H1 (cell line): ENCODE measurements around the gene MLH3. TPM values are rescaled to one million over a fixed set of nuclear protein-coding genes. Genes with fewer than 3 reads are reported as not detected.

Experiments
- CTCF ChIA-PET: fragments of 300-600 bp; sonication (Branson Sonifier 250); formaldehyde crosslinking; loops from one replicate; lab custom pipeline; 2021; ENCODE audit not compliant: partially characterized antibody; lab: Charles Lee
- POLR2A ChIA-PET: fragments of 300-600 bp; sonication (Branson Sonifier 250); formaldehyde crosslinking; loops from one replicate; lab custom pipeline; 2021; ENCODE audit warnings: inconsistent platforms; ENCODE audit not compliant: partially characterized antibody; lab: Charles Lee
- DNase-seq, 2 experiments: peaks; one replicate each; pipeline versions ENCODE4 v3.0.0 to v3.0.0-alpha.2; 2010 to 2022; ENCODE audit warnings: low spot score in 2 of 2, low read depth in 1 of 2, mixed read lengths in 1 of 2
- FAIRE-seq: peaks from 2 replicates; lab custom pipeline; 2011; peaks lifted over from hg19 to GRCh38; lab: Jason Lieb, UNC
- H2AFZ ChIP-seq: 2 replicates; pipeline ENCODE4 v1.8.1; 2012; ENCODE audit warnings: low read length, inconsistent platforms
- H2AK5ac ChIP-seq: 2 replicates; pipeline ENCODE4 v1.6.1; 2013; ENCODE audit warnings: low read depth, low read length
- H2BK120ac ChIP-seq: replicated peaks from 2 replicates; pipeline ENCODE3; 2013; ENCODE audit warnings: low read depth, low read length, inconsistent platforms
- H2BK12ac ChIP-seq: 2 replicates; pipeline ENCODE4 v1.6.1; 2013; ENCODE audit warnings: low read depth, low read length
- H2BK15ac ChIP-seq: 2 replicates; pipeline ENCODE4 v1.6.1; 2013; ENCODE audit warnings: low read length
- H2BK20ac ChIP-seq: 2 replicates; pipeline ENCODE4 v1.6.1; 2013; ENCODE audit warnings: low read length
- H2BK5ac ChIP-seq: 2 replicates; pipeline ENCODE4 v1.6.1; 2013; ENCODE audit warnings: low read depth, low read length
- H3K14ac ChIP-seq: 2 replicates; pipeline ENCODE4 v1.6.1; 2013; ENCODE audit warnings: inconsistent platforms; ENCODE audit not compliant: insufficient read length
- H3K18ac ChIP-seq: 2 replicates; pipeline ENCODE4 v1.6.1; 2013; ENCODE audit warnings: low read length; ENCODE audit errors: extremely low read depth
- H3K23ac ChIP-seq: 2 replicates; pipeline ENCODE4 v1.6.1; 2013; ENCODE audit warnings: inconsistent platforms; ENCODE audit not compliant: insufficient read length
- H3K23me2 ChIP-seq: 2 replicates; pipeline ENCODE4 v1.6.1; 2013; ENCODE audit warnings: low read depth, low read length
- H3K27ac ChIP-seq: 2 replicates; pipeline ENCODE4 v1.6.1; 2011; ENCODE audit warnings: low read depth, low read length, inconsistent platforms
- H3K27me3 ChIP-seq, 4 experiments: replicated peaks in 1 of 4; 1 replicate in 1 of 4; 2 replicates in 3 of 4; pipeline versions ENCODE4 v1.6.1 to v1.8.1; 2011 to 2013; ENCODE audit warnings: low read length in 3 of 4, mild to moderate bottlenecking in 3 of 4, inconsistent platforms in 2 of 4, mixed read lengths in 2 of 4, moderate library complexity in 1 of 4; ENCODE audit not compliant: control insufficient read depth in 3 of 4, insufficient read depth in 3 of 4; ENCODE audit errors: extremely low read depth in 1 of 4
- H3K36me3 ChIP-seq, 4 experiments: 2 replicates each; pipeline versions ENCODE4 v1.6.1 to v1.8.1; 2011 to 2013; ENCODE audit warnings: mild to moderate bottlenecking in 4 of 4, low read length in 3 of 4, moderate library complexity in 2 of 4, control low read depth in 1 of 4, inconsistent platforms in 1 of 4; ENCODE audit not compliant: insufficient read depth in 4 of 4, control insufficient read depth in 2 of 4
- H3K4ac ChIP-seq: replicated peaks from 2 replicates; pipeline ENCODE3; 2013; ENCODE audit warnings: low read length, low read depth, mixed read lengths, inconsistent platforms; ENCODE audit not compliant: insufficient read length
- H3K4me1 ChIP-seq, 4 experiments: replicated peaks in 1 of 4; 1 replicate in 1 of 4; 2 replicates in 3 of 4; pipeline versions ENCODE4 v1.6.1 to v1.8.1; 2011 to 2013; ENCODE audit warnings: low read length in 3 of 4, inconsistent platforms in 2 of 4, mixed read lengths in 1 of 4; ENCODE audit not compliant: insufficient read depth in 4 of 4, control insufficient read depth in 3 of 4
- H3K4me2 ChIP-seq, 2 experiments: 2 replicates each; pipeline versions ENCODE4 v1.6.1 to v1.8.1; 2011 to 2013; ENCODE audit warnings: low read depth in 2 of 2, low read length in 2 of 2, control low read depth in 1 of 2, inconsistent platforms in 1 of 2, mild to moderate bottlenecking in 1 of 2; ENCODE audit not compliant: insufficient read depth in 1 of 2
- H3K4me3 ChIP-seq, 4 experiments: fragments of 200-600, 300-600 bp in 1 of 4; sonication (generic), shearing (Covaris generic), sonication (Bioruptor Twin) in 1 of 4; 2 replicates each; pipeline versions ENCODE4 v1.5.1 to v1.8.1; 2011 to 2016; ENCODE audit warnings: low read length in 4 of 4, low read depth in 3 of 4, control low read depth in 2 of 4, inconsistent platforms in 2 of 4, mild to moderate bottlenecking in 2 of 4, mixed read lengths in 1 of 4, moderate library complexity in 1 of 4; ENCODE audit not compliant: insufficient read depth in 2 of 4; ENCODE audit errors: extremely low read depth in 1 of 4
- H3K56ac ChIP-seq: replicated peaks from 2 replicates; pipeline ENCODE3; 2013; ENCODE audit warnings: low read depth, mild to moderate bottlenecking, mixed read lengths, low read length, inconsistent platforms; ENCODE audit not compliant: insufficient read length
- H3K79me1 ChIP-seq: 2 replicates; pipeline ENCODE4 v1.6.1; 2013; ENCODE audit warnings: low read depth, low read length, control low read depth
- H3K79me2 ChIP-seq, 2 experiments: 2 replicates each; pipeline versions ENCODE4 v1.6.1 to v1.8.1; 2012 to 2013; ENCODE audit warnings: low read length in 2 of 2, mild to moderate bottlenecking in 2 of 2, inconsistent platforms in 1 of 2; ENCODE audit not compliant: insufficient read depth in 2 of 2, control insufficient read depth in 1 of 2
- H3K9ac ChIP-seq, 4 experiments: replicated peaks in 1 of 4; 1 replicate in 1 of 4; 2 replicates in 3 of 4; pipeline versions ENCODE4 v1.6.1 to v1.8.1; 2011 to 2013; ENCODE audit warnings: low read depth in 3 of 4, low read length in 3 of 4, control low read depth in 2 of 4, mild to moderate bottlenecking in 2 of 4, moderate library complexity in 2 of 4, inconsistent platforms in 1 of 4; ENCODE audit errors: extremely low read depth in 1 of 4
- H3K9me3 ChIP-seq, 2 experiments: 2 replicates each; pipeline versions ENCODE4 v1.6.1 to v1.8.1; 2012 to 2013; ENCODE audit warnings: mild to moderate bottlenecking in 2 of 2, moderate library complexity in 2 of 2, control low read depth in 1 of 2, inconsistent platforms in 1 of 2, low read depth in 1 of 2, low read length in 1 of 2, mixed read lengths in 1 of 2; ENCODE audit not compliant: insufficient read depth in 2 of 2
- H4K20me1 ChIP-seq, 2 experiments: replicated peaks in 1 of 2; 2 replicates each; pipeline versions ENCODE3 to v1.8.1; 2011 to 2013; ENCODE audit warnings: inconsistent platforms in 2 of 2, low read length in 2 of 2, mild to moderate bottlenecking in 1 of 2; ENCODE audit not compliant: insufficient read depth in 2 of 2, control insufficient read depth in 1 of 2
- H4K5ac ChIP-seq: 2 replicates; pipeline ENCODE4 v1.6.1; 2013; ENCODE audit warnings: low read length, low read depth, mixed read lengths, inconsistent platforms; ENCODE audit not compliant: insufficient read length
- H4K8ac ChIP-seq: 2 replicates; pipeline ENCODE4 v1.8.0; 2013; ENCODE audit warnings: mild to moderate bottlenecking, moderate library complexity, low read length, inconsistent platforms; ENCODE audit not compliant: insufficient read depth; ENCODE audit errors: extremely low read depth
- H4K91ac ChIP-seq: replicated peaks from 2 replicates; pipeline ENCODE3; 2013; ENCODE audit warnings: low read length, mixed read lengths, inconsistent platforms; ENCODE audit not compliant: insufficient read length
- ASH2L ChIP-seq: fragments of 200-600, 300-600 bp; sonication (generic); IDR thresholded peaks from one replicate; pipeline ENCODE4 v1.7.1; 2017; ENCODE audit warnings: low read length
- CTCF ChIP-seq, 3 experiments: IDR thresholded peaks; 1 replicate in 2 of 3; 2 replicates in 1 of 3; pipeline versions ENCODE4 v1.5.1 to v1.6.1; 2011; ENCODE audit warnings: low read length in 3 of 3, mild to moderate bottlenecking in 3 of 3, inconsistent platforms in 2 of 3, low read depth in 1 of 3, moderate library complexity in 1 of 3; ENCODE audit not compliant: insufficient read depth in 1 of 3; ENCODE audit errors: control extremely low read depth in 1 of 3
- EGR1 ChIP-seq: IDR thresholded peaks from 2 replicates; pipeline ENCODE4 v1.6.1; 2011; ENCODE audit warnings: low read depth, low read length, borderline replicate concordance
- NANOG ChIP-seq: IDR thresholded peaks from 2 replicates; pipeline ENCODE4 v1.6.1; 2011; ENCODE audit warnings: low read length, low read depth, mild to moderate bottlenecking, inconsistent platforms; ENCODE audit not compliant: insufficient read depth, poor library complexity, severe bottlenecking
- POU5F1 ChIP-seq: IDR thresholded peaks from 2 replicates; pipeline ENCODE4 v1.6.1; 2011; ENCODE audit warnings: low read depth, mild to moderate bottlenecking, low read length, moderate library complexity
- RXRA ChIP-seq: IDR thresholded peaks from 2 replicates; pipeline ENCODE4 v1.6.1; 2011; ENCODE audit warnings: low read depth, mild to moderate bottlenecking, low read length, moderate library complexity; ENCODE audit not compliant: insufficient read depth
- SAP30 ChIP-seq: fragments of 300-600 bp; sonication (generic); IDR thresholded peaks from 2 replicates; pipeline ENCODE4 v1.7.1; 2012; ENCODE audit warnings: low read length, moderate library complexity, mild to moderate bottlenecking, inconsistent platforms; ENCODE audit not compliant: insufficient read depth, insufficient replicate concordance
- SP1 ChIP-seq: IDR thresholded peaks from 2 replicates; pipeline ENCODE4 v1.6.1; 2011; ENCODE audit warnings: low read depth, low read length
- TAF1 ChIP-seq: IDR thresholded peaks from 2 replicates; pipeline ENCODE4 v1.6.1; 2011; ENCODE audit warnings: mild to moderate bottlenecking, low read depth, low read length
- TCF12 ChIP-seq: IDR thresholded peaks from 2 replicates; pipeline ENCODE4 v1.6.1; 2011; ENCODE audit warnings: low read depth, mild to moderate bottlenecking, low read length
- TEAD4 ChIP-seq: IDR thresholded peaks from 2 replicates; pipeline ENCODE4 v1.6.1; 2012; ENCODE audit warnings: low read depth, low read length, inconsistent platforms, mixed read lengths
- WGBS, 2 experiments: shearing (Covaris generic) in 1 of 2; methylation state at CpG; one replicate each; pipeline versions ENCODE4 v1.1.6 to v1.1.7; 2013 to 2015; ENCODE audit warnings: low lambda C conversion rate in 2 of 2, mixed read lengths in 2 of 2, inconsistent platforms in 1 of 2, low coverage in 1 of 2, missing lambda C conversion rate in 1 of 2; ENCODE audit not compliant: insufficient replicate concordance in 2 of 2, insufficient coverage in 1 of 2, insufficient read length in 1 of 2; ENCODE audit errors: extremely low coverage in 1 of 2, missing lambda C conversion rate in 1 of 2; 5-methylcytosine and 5-hydroxymethylcytosine counted together
- polyA plus RNA-seq, 7 experiments: library from polyadenylated mRNA; depleted of rRNA in 3 of 7; stranded (reverse) in 5 of 7; unstranded in 2 of 7; fragments of >200 nt in 5 of 7; fragments of 200-250 nt in 2 of 7; gene quantifications; 1 replicate in 5 of 7; 2 replicates in 1 of 7; 4 replicates in 1 of 7; pipeline versions ENCODE4 v1.2.1 to v1.2.3, GENCODE V29; 2011 to 2013; ENCODE audit warnings: missing spikeins in 2 of 7, mixed read lengths in 2 of 7
- total RNA-seq: library from RNA; stranded (reverse); fragmentation: NEBNext Ultra II Directional; extraction: Animal tissue kit (Norgen Biotek cat#: 25700); gene quantifications from 2 replicates; pipeline ENCODE4 v1.2.1, GENCODE V29; 2021

MLH3 gene
- total and polyA plus RNA-seq, 2 of the 8 experiments (the other 6 are each of a cell fraction or from before 2014, with no cell fraction given): 9.3 to 20.1 TPM

GRCh38 chr14:74985028-74985310 is 66.3 kb downstream of the MLH3 start:
- Histone ChIP-seq H3K79me1 (no peaks in the 10 kb centered on the region), H3K56ac (no peak overlapping the region), H4K91ac (no peak overlapping the region), H3K79me2 (no peaks in the 10 kb centered on the region), H3K4me1 (peaks cover 2 to 20% (median 16%) of the 10 kb centered on the region in 4 experiments), H4K8ac (0 out of 2 replicates have a peak overlapping the region, but pooled peaks have one; percentile 87), H3K23ac (no peak overlapping the region), H3K14ac (no peak overlapping the region), H3K4me2 (no peak overlapping the region), H3K27me3 (peaks cover 0 to 1% (median 0%) of the 10 kb centered on the region in 4 experiments; a peak in 1 of 7 replicates), H4K20me1 (no peaks in the 10 kb centered on the region), H3K36me3 (no peaks in the 10 kb centered on the region), H2BK120ac (no peak overlapping the region), H2AFZ (no peak overlapping the region), H3K9me3 (no peaks in the 10 kb centered on the region), H3K18ac (no peak overlapping the region), H2BK12ac (no peak overlapping the region), H2AK5ac (no peak overlapping the region), H4K5ac (no peak overlapping the region), H2BK15ac (no peak overlapping the region), H3K9ac (no peak overlapping the region), H2BK20ac (no peak overlapping the region), H2BK5ac (no peak overlapping the region), H3K23me2 (no peaks in the 10 kb centered on the region), H3K4ac (no peak overlapping the region), H3K4me3 (no peak overlapping the region), H3K27ac (no peak overlapping the region)
- 80% methylated on average over 5 of the region's 10 CpGs; no CpG with 5 or more reads in 1 of the 2 experiments for WGBS, 2 experiments
- ChIA-PET CTCF (interaction anchor here (0.6 to 2.1 kb wide), 8 partner anchors 27 to 310 kb away, joined by 3 to 9 read pairs (median 3); no protein-coding TSS in a partner anchor), POLR2A (no interaction called here)
- no peak for FAIRE-seq
- no peak for DNase-seq
- TF ChIP-seq TCF12 (no peak), ASH2L (no peak), RXRA (no peak), TAF1 (no peak), EGR1 (no peak), TEAD4 (no peak), POU5F1 (no peak), NANOG (no peak), CTCF (IDR thresholded peaks at IDR 0.05; ENCODE audit: control extremely low read depth in 1 of 3, insufficient read depth in 1 of 3, low read depth in 1 of 3, low read length in 3 of 3) (no peak), SP1 (no peak), SAP30 (no peak)
